HepG2 (cell line): ENCODE data around the gene EPHX1.

Experiments
- CBX2 ChIP-seq, 2 experiments: fragments of 200-600 bp in 1 of 2; sonication (generic); formaldehyde crosslinking in 1 of 2; IDR thresholded peaks; 2 replicates each; pipeline versions ENCODE4 v1.7.0 to v1.8.1; 2018 to 2022; ENCODE audit warnings: low read depth in 2 of 2, low read length in 1 of 2, mild to moderate bottlenecking in 1 of 2, missing genetic modification reagents in 1 of 2
- EZH2 ChIP-seq: conservative IDR thresholded peaks from 2 replicates; pipeline ENCODE4 v1.6.1; 2012; ENCODE audit warnings: mild to moderate bottlenecking, low read depth, low read length, moderate library complexity
- MED1 ChIP-seq: sonication (generic); formaldehyde crosslinking; IDR thresholded peaks from 2 replicates; pipeline ENCODE4 v1.4.0; 2020; ENCODE audit warnings: missing genetic modification reagents
- MYC ChIP-seq: sonication (generic); formaldehyde crosslinking; IDR thresholded peaks from 2 replicates; pipeline ENCODE4 v1.9.0; 2021; ENCODE audit warnings: missing genetic modification reagents, borderline replicate concordance
- NFE2L2 ChIP-seq: fragments of 150-350 bp; IDR thresholded peaks from 2 replicates; pipeline ENCODE4 v1.6.1; 2014; ENCODE audit warnings: low read length
- POLR2A ChIP-seq, 2 experiments: IDR thresholded peaks; 2 replicates each; pipeline ENCODE4 v1.6.1; 2011; ENCODE audit warnings: low read depth in 2 of 2, low read length in 2 of 2, mild to moderate bottlenecking in 1 of 2, moderate library complexity in 1 of 2; ENCODE audit not compliant: insufficient read depth in 1 of 2
- RFX5 ChIP-seq: IDR thresholded peaks from 2 replicates; pipeline ENCODE4 v1.6.1; 2011; ENCODE audit warnings: low read depth, low read length, improper control_type of control experiment
- SMARCC2 ChIP-seq: fragments of 450-650 bp; IDR thresholded peaks from 2 replicates; pipeline ENCODE4 v1.6.1; 2017; ENCODE audit warnings: antibody characterized with exemption, mild to moderate bottlenecking
- ZNF292 ChIP-seq: sonication (generic); formaldehyde crosslinking; IDR thresholded peaks from 2 replicates; pipeline ENCODE4 v1.8.1; 2022; ENCODE audit warnings: mild to moderate bottlenecking, low read depth, missing genetic modification reagents, borderline replicate concordance
- TF ChIP-seq, protein P1 (sequence below): sonication (generic); formaldehyde crosslinking; conservative IDR thresholded peaks from 2 replicates; pipeline ENCODE4 v1.4.0; 2020; ENCODE audit warnings: missing genetic modification reagents
- TF ChIP-seq, protein P2 (sequence below): sonication (generic); formaldehyde crosslinking; IDR thresholded peaks from 2 replicates; pipeline ENCODE4 v1.5.0; 2020; ENCODE audit warnings: mild to moderate bottlenecking, missing genetic modification reagents, moderate library complexity
- TF ChIP-seq, protein P3 (sequence below): sonication (generic); formaldehyde crosslinking; IDR thresholded peaks from 2 replicates; pipeline ENCODE4 v1.4.0; 2020; ENCODE audit warnings: missing genetic modification reagents, mild to moderate bottlenecking, borderline replicate concordance

DNA sequence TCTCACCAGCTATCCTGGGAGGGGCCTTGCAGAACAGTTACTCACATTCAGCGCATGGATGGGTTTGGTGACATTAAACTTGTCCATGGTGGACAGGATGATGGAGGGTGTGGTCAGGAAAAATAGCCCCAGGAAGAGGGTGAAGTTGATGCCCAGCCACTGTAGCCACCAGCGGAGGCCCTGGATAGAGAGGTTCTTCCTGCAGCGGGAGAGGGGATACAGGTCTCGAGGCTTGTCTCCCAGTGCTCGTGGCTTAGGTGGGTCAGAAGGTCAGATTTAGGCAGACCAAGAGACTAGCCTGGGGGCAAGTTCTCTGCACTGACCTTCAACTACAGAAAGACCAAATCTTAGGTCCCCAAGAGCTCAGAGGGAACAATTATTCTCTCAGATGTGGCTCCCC, 49.2 kb downstream of the EPHX1 start:
- no peak for TF ChIP-seq MED1 (CRISPR knock-in tag)
- TF ChIP-seq NFE2L2 = no peak
- TF ChIP-seq POLR2A (IDR thresholded peaks at IDR 0.05; ENCODE audit: insufficient read depth in 1 of 2, low read depth in 2 of 2, low read length in 2 of 2) = no peak
- no peak for TF ChIP-seq RFX5
- TF ChIP-seq ZNF292 = no peak
- TF ChIP-seq MYC (CRISPR knock-in tag) = no peak
- TF ChIP-seq SMARCC2 = no peak
- no peak for TF ChIP-seq CBX2 (IDR thresholded peaks at IDR 0.05; ENCODE audit: low read depth, low read length)
- TF ChIP-seq CBX2 (CRISPR knock-in tag; IDR thresholded peaks at IDR 0.05; ENCODE audit: low read depth) = no peak
- TF ChIP-seq EZH2 = no peak
- TF ChIP-seq, protein P1, sequence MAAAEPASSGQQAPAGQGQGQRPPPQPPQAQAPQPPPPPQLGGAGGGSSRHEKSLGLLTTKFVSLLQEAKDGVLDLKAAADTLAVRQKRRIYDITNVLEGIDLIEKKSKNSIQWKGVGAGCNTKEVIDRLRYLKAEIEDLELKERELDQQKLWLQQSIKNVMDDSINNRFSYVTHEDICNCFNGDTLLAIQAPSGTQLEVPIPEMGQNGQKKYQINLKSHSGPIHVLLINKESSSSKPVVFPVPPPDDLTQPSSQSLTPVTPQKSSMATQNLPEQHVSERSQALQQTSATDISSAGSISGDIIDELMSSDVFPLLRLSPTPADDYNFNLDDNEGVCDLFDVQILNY (CRISPR knock-in tag) = no peak
- TF ChIP-seq, protein P2, sequence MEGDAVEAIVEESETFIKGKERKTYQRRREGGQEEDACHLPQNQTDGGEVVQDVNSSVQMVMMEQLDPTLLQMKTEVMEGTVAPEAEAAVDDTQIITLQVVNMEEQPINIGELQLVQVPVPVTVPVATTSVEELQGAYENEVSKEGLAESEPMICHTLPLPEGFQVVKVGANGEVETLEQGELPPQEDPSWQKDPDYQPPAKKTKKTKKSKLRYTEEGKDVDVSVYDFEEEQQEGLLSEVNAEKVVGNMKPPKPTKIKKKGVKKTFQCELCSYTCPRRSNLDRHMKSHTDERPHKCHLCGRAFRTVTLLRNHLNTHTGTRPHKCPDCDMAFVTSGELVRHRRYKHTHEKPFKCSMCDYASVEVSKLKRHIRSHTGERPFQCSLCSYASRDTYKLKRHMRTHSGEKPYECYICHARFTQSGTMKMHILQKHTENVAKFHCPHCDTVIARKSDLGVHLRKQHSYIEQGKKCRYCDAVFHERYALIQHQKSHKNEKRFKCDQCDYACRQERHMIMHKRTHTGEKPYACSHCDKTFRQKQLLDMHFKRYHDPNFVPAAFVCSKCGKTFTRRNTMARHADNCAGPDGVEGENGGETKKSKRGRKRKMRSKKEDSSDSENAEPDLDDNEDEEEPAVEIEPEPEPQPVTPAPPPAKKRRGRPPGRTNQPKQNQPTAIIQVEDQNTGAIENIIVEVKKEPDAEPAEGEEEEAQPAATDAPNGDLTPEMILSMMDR (CRISPR knock-in tag) = no peak
- TF ChIP-seq, protein P3, sequence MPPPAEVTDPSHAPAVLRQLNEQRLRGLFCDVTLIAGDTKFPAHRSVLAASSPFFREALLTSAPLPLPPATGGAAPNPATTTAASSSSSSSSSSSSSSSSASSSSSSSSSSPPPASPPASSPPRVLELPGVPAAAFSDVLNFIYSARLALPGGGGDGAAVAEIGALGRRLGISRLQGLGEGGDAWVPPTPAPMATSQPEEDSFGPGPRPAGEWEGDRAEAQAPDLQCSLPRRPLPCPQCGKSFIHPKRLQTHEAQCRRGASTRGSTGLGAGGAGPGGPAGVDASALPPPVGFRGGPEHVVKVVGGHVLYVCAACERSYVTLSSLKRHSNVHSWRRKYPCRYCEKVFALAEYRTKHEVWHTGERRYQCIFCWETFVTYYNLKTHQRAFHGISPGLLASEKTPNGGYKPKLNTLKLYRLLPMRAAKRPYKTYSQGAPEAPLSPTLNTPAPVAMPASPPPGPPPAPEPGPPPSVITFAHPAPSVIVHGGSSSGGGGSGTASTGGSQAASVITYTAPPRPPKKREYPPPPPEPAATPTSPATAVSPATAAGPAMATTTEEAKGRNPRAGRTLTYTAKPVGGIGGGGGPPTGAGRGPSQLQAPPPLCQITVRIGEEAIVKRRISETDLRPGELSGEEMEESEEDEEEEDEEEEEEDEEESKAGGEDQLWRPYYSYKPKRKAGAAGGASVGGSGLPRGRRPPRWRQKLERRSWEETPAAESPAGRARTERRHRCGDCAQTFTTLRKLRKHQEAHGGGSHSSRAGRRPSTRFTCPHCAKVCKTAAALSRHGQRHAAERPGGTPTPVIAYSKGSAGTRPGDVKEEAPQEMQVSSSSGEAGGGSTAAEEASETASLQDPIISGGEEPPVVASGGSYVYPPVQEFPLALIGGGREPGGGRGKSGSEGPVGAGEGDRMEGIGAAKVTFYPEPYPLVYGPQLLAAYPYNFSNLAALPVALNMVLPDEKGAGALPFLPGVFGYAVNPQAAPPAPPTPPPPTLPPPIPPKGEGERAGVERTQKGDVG (CRISPR knock-in tag) = no peak
